ENCODE data around the gene PDZRN4.

DNA sequence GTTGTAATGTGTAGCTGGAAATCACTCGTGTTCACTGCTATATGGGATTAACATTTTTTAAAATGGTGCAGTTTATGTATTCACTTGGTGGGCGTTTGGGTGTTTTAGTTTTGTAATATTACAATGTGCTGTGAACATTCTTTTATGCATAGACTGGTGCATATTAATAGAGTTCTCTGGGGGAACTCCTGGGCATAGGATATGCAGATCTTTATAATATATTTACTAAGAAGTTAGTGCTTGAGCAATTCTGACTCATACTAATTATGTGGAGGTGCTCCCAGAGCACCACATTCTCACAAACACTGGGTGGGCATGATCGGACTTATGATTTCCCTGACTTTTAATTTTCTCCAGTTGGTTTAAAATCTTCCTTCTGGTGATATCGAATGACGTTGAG is 342.3 kb downstream of the PDZRN4 start:
- TF ChIP-seq, protein P1, sequence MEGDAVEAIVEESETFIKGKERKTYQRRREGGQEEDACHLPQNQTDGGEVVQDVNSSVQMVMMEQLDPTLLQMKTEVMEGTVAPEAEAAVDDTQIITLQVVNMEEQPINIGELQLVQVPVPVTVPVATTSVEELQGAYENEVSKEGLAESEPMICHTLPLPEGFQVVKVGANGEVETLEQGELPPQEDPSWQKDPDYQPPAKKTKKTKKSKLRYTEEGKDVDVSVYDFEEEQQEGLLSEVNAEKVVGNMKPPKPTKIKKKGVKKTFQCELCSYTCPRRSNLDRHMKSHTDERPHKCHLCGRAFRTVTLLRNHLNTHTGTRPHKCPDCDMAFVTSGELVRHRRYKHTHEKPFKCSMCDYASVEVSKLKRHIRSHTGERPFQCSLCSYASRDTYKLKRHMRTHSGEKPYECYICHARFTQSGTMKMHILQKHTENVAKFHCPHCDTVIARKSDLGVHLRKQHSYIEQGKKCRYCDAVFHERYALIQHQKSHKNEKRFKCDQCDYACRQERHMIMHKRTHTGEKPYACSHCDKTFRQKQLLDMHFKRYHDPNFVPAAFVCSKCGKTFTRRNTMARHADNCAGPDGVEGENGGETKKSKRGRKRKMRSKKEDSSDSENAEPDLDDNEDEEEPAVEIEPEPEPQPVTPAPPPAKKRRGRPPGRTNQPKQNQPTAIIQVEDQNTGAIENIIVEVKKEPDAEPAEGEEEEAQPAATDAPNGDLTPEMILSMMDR (IDR thresholded peaks at IDR 0.05), result no peak
- no peak for TF ChIP-seq POLR2A (IDR thresholded peaks at IDR 0.05)
